HUDEP-2 (cell line): Measurements from ENCODE around the gene SNED1.
"Not testable (repeated sequence)": the region's sequence is repeated elsewhere in the genome, so short reads cannot be mapped to it uniquely, and the experiment has no call there.

Experiments
- DNase-seq, 76 experiments: peaks; one replicate each; lab custom pipeline; 2025; ENCODE audit not compliant: unreplicated experiment in 76 of 76; lab: John Stamatoyannopoulos, UW

SNED1 gene

DNA sequence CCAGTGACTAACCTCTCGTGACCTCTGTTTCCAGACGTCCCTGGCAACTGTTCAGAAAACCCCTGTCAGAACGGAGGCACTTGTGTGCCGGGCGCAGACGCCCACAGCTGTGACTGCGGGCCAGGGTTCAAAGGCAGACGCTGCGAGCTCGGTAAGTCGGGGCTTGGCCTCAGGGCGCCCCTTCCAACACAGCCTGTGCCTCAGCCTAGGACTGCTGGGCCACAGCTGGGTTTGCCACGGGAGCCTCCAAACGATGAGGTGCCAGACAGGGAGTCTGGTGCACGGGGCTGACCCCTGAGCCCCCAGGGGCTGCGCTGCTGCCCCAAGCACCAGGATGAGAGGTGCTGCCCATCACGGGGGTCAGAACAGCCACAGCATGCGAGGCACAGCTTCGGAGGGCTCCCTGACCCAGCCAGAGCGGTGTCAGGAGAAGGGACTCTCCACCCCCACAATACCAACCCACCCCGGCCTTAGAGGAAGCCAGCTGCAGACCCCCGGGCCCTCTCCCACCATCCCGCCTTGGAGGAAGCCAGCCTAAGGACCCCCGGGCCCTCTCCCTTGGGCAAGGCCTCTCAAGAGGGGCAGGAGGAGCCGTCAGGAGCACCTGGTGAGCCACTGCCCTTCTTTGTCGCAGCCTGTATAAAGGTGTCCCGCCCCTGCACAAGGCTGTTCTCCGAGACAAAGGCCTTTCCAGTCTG, 83.4 kb downstream of the SNED1 start:
- no peak for DNase-seq

- DNase-seq, result no peak
These were observed 84.1 kb downstream of the SNED1 start for GRCh38 chr2:241082341-241083090.

GRCh38 chr2:241083091-241083415, 84.6 kb downstream of the SNED1 start:
- no peak for DNase-seq

DNA sequence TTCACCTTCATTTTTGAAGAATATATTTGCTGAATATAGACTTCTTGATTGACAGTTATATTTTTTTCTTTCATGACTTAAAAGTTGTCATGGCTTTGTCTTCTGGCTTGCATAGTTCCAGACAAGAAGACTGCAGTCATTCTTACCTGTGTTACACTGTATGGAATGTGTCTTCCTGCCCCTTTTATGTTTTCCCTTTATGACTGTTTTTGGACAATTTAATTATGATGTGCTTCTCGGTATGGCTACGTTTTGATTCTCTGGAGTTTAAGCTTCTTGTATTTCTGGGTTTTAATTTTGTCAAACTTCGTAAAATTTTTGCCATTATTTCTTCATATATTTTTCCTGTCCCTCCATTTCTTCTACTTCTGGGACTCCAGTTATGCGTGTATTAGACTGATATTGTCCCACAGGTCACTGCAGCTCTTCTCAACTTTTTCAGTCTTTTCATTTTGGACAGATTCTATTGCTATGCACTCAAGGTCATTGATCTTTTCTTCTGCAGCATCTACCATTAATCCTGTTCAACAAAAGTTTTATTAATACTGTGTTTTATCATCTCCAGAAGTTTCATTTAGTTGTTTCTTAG, 86.5 kb downstream of the SNED1 start:
- no peak for DNase-seq

DNA sequence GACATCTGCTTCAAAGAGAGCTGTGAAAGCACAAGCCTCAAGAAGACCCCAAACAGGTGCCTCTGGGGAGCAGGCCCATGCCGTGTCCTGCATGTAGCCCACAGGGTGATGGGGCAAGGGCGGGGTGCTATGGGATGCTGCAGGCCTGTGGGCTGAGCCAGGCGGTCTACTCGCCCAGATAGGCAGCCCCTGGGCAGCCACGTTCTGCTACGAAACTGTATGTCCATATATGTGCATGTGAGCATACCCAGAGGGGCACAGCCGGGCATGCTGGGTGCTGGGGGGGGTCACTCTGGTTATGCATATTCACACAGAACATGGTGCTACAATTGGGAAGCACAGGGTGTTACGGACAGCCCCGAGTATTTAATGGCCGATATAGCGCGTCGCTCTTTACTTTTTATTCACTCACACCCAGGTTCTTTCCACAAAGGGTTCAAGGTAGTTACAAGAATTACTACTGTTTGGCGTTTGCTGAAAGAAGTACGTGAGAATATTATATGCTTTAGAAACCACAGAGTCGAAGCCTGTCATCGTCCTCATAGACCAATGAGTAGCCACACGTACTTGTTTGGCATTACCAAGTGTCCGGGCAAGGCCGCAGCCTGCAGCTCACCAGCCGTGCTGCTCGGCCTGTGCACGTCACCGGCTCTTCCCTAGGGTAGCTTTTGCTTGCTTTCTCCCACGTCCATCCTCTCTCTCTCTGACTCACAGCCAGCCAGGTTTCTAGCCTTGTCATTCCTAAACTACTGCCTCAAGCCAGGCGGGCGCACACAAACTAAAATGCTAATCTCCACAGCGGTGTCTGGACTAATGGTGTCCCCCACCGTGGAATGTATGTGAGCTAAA, 89.2 kb downstream of the SNED1 start:
- DNase-seq, result no peak

DNA sequence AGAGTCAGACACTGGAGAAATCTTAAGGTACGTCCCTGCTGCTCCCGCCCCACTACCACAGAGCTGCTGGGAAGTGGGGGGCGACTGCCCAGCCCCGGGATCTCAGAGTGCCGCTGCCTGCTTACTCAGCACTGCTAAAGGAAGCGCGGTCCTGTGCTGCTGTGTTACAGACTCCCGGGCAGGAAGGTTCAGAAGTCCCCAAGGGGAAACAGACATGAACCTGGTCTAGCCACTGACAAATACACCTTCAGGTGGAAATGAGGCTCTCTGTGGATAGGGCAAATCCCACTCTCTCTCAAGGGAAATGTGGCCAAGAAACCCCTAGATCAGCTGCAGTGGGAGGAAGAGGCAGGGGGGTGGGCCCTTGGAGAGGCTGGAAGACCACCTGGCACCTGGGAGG, 90.0 kb downstream of the SNED1 start:
- DNase-seq, result no peak

DNA sequence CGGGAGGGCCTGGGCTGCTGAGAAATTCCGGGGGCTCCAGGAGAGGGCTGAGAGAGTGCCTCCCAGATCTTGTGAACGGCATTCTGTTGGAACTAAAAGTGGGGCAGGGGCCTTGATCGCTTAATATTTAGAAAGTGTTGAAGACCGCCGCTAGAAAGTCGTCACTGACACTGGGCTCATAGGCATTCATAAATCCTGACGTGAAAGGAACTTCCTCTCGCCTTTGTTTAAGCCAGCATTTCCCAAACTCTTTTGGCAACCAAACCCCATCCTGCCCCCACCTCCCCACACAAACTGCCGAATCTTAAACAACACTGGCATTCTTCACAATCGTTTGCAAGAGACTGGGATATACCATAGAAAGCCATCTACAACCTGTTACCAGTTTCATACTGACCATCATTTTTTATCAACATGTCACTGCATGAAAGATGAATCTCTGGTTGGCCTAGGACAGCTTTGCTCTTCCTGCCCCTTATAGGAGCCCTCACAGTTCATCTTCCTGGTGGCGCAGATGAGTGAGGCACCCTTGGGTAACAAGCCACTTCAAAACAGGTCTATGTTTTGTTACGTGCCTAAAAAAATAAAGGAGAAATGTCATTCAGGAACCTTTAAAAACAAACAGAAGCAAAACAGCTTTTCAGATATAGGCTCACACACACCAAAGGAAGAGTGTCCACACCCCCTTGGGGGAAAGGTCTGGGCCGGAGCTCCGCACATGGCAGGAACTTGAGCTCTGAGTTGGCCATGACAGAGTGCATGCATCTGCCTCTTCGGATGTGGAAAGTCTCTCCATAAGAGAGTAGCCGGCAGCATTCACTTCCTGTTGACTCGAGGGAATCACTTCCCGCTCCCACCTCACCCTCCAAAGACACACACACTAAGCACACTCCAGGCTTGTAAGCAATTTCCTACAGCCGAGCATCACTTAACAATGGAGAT, 90.6 kb downstream of the SNED1 start:
- DNase-seq, result no peak

GRCh38 chr2:241091201-241091600, 92.8 kb downstream of the SNED1 start:
- no peak for DNase-seq

GRCh38 chr2:241091734-241092445, 93.5 kb downstream of the SNED1 start:
- no peak for DNase-seq

GRCh38 chr2:241092677-241093076, 94.3 kb downstream of the SNED1 start:
- DNase-seq, result no peak

DNA sequence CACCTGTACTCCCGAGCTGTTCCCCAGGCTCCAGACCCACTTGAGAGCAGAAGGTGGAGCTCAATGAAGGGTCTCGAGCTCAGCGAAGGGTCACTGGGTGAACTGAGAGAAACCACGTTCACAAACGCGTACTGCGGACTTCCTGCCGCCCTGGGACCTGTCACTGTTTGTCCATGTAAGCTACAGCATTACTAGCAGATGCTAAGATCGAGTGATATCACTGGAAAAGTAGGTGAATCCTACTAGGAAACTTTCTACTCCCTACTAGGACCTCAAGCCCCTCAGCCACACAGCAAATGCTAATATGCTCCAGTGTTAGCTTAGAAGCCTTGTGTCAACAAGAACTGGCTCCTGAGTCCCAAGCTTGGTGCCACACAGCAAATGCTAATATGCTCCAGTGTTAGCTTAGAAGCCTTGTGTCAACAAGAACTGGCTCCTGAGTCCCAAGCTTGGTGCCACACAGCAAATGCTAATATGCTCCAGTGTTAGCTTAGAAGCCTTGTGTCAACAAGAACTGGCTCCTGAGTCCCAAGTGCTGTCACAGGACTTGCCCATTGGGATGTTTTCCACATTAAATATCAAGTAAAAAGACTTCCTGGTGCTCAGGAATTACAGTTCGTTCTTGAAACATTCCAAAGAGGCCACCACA, 94.8 kb downstream of the SNED1 start:
- not testable (repeated sequence) for DNase-seq

- DNase-seq, result no peak
These were observed 95.8 kb downstream of the SNED1 start for GRCh38 chr2:241094172-241094571.

DNA sequence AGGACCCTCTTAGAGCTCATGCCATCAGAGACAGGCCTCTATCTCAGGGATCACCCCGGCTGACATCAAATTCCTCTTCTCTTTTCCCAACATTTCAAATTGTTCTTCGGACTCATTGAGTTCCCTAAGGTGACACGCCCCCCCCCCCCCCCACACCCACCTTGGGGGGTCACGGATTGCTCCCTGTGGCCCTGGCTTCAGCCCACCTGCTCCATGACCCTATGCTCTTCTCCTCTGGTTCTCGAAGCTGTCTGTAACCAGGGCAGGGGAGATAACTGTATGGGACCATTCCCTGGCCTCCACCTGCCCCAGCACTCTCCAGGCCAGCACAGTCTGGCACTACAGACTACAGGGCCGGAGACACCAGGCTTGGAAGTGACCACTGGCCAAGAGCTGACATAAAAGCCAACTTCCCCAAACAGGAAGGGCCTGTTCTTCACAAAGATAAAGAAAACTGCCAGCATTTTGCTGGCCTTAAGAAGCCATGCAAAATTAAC, 96.6 kb downstream of the SNED1 start:
- no peak for DNase-seq

DNA sequence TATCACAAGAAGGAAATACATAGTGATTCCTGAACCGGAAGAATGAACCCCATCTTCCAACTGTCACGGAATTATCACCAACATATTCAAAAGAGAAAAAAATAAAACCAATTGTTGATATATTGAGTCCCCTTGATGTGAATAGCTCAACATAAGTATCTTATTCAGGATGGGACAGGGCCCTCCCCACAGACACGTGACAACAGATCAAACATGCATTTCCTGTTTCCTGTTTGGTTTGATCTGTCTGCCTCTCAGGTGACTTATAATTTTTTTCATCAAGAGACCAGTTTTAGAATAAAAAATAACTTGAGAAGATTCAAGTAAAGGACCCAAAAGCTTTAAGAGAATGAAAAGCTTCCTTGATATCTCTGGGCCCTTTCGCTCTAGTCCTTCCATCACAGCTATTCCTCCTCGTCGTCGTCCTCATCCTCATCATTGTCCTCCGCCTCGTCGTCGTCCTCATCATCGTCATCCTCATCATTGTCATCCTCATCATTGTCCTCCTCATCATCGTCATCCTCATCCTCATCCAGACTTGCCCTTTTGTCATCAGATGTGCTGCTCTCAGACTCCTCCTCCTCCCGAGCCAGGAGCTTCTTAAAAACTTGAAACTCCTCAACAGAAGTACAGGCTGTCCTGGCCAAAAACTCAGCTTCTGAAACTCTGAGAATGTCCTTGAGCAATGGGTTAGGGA, 97.3 kb downstream of the SNED1 start:
- DNase-seq, result no peak

DNA sequence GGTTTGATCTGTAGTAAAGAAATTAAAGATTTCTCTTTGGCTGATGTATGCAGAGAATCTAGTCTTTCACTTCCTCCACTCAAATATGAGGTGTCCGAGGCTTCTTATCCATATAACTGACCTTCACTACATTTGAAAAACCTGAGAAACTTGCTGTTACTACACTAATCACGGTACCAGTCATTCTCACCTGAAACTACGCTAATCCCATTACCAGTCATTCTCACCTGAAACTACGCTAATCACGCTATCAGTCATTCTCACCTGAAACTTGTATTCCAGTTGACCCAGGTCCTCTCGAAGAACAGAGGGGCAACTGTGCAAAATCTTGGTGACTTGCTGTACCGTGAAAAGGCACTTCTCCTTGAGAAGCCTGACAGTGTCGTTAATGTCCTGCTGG, 98.6 kb downstream of the SNED1 start:
- DNase-seq, result no peak

- DNase-seq, result no peak
These were observed 100.8 kb downstream of the SNED1 start for GRCh38 chr2:241099246-241099645.

DNA sequence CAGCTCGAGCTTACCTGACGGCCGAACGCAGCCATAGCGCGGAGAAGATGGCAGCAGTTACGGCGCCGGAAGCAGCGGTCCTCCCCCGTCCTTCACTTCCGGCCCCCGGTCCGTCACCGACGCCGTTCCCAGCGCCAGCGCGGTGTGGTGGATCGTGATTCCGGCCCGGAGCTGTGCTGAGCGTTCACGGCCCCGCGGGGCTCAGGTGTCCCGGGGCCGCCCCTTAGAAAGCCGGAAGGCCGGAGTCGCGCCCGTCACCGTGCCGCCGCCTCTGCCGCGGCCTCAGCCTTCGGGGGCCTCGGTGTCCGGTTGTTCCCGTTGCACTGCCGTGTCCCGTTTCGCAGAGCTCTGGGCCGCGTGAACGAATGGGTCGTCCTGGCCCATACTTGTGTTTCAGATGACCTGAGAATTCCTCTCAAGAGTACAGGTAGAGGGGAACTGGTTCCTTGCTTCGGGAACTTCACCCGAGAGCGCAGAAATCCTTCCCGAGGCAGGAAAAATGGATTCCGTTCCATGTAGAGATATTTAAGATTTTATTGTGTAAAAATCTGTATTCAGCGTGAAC, 103.9 kb downstream of the SNED1 start, which contains the start of gene MTERF4:
TSS of gene MTERF4 (minus strand) at position 49 of the 565 bp plus-strand sequence. CDS start at position 35, 14 bp downstream.
- peak in 72 of 76 experiments; percentile 13 to 84 (median 70) for DNase-seq

DNA sequence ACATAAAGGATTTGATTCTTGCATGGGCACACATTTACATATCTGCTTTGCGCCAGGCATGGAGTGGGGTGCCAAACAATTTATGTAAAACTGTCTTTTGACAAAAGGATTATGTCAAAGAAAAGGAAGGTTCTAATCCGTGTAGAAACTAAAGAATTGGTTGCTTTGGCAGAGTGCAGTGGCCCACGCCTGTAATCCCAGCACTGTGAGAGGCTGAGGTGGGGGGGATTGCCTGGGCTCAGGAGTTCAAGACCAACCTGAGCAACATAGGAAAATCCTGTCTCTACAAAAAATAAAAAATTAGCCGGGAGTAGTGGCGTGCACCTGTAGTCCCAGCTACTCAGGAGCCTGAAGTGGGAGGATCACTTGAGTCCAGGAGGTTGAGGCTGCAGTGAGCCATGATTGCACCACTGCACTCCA, 104.8 kb downstream of the SNED1 start:
- no peak for DNase-seq
